HG03108 (cell line): ENCODE data around the gene VDAC1.
"Not testable (repeated sequence)": the region's sequence is repeated elsewhere in the genome, so short reads cannot be mapped to it uniquely, and the experiment has no call there.

Experiments
- ATAC-seq: cut with Tn5 transposase; IDR thresholded peaks from one replicate; pipeline ENCODE4 v1.9.1; 2021; ENCODE audit warnings: moderate library complexity; ENCODE audit not compliant: unreplicated experiment

VDAC1 gene

DNA sequence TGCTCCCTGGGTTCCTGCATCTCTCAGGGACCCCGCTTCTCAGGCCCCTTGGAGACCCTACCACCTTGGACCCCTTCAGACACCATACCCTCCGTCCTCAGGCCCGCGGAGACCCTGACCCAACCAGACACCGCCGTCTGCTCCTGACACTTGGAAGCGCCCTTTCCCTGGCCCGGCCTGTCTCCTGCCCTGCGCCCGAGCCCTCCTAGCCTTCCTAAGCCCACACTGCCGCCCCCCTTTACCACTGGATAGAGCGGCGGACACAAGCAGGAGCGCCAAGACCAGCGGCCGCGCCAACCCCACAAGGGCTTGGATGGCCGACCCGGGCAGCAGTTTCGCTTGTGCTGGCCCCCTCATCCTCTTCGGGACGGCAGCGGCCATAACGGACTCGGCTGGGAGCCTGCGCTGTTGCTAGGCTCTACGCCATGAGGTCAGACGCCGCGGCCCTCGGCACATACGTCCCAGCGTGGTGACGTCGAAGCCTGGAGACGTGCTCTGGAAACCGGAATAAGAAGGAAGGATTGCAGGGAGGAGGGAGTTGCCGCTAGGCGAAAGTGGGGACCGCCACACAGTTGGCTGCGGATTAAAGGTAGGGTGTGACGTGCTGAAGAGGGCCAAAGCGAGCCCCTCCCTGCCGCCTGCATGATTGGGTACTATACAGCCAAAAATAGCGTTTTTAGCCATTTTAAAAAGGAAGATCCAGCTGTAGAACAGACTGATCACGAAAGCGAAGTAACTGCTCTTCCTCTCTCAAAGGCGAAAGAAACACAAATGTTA lies 36.4 kb downstream of the VDAC1 start, which contains the start of gene C5orf15:
C5orf15 (minus strand) TSS at position 422 of the 777 bp plus-strand sequence; CDS start at position 381, 41 bp downstream.
- peak; percentile 93 for ATAC-seq

DNA sequence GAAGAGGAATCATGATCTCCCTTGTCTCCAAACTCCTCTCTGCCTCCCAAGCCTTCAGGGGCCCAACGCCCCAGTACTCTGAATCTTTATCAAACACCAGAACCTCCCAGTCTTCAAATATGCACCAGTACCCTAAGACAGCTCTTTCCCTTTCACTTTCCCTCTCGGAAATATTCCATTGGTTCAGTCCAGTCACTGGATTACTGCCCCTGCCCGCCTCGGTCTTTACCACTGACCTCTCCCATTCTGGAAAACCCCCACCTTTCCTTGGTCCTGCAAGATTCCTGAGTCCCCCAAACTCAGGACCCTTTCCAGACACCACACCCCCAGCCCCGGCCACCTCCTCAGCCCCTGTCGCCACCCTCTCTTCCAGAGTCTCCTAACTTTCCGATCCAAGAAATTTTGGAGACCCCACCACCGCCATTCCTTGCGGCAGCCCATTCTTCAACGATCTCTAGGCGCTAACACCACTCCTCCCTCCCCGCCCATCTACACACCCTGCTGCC lies 37.0 kb downstream of the VDAC1 start:
- no peak for ATAC-seq

DNA sequence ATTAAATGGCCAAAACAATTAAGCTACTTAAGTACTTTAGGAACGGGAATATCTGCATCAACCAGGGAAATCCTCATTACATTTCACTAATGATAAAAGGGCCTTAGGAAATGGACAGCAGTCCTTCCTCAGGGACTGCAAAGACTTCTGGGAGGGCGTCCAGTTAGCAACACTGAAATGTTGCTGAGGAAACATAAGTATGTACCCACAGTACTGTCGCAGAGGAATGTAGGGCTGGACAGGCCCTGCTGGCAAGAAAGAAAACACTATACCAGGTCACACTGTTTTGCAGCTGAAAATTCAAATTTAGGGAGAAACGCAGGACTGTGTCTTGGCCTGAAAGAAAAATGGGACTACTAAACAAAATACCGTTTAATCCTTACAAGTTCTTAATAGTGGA lies 37.7 kb downstream of the VDAC1 start:
- no peak for ATAC-seq

DNA sequence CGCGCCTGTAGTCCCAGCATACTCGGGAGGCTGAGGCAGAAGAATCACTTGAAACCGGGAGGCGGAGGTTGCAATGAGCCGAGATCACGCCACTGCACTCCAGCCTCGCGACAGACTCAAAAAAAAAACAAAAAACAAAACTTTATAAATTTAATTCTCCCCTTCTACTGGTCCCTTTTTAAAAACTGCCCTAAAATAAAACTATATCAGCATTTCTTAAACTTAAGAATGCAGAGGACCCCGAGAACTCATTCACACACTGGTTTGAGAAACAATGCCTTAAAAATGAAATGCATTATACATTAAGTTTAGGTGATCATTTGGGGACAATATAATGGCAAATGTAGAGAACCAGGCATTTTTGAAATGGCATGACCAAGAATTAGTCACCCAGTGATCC lies 38.7 kb downstream of the VDAC1 start:
- ATAC-seq: no peak

DNA sequence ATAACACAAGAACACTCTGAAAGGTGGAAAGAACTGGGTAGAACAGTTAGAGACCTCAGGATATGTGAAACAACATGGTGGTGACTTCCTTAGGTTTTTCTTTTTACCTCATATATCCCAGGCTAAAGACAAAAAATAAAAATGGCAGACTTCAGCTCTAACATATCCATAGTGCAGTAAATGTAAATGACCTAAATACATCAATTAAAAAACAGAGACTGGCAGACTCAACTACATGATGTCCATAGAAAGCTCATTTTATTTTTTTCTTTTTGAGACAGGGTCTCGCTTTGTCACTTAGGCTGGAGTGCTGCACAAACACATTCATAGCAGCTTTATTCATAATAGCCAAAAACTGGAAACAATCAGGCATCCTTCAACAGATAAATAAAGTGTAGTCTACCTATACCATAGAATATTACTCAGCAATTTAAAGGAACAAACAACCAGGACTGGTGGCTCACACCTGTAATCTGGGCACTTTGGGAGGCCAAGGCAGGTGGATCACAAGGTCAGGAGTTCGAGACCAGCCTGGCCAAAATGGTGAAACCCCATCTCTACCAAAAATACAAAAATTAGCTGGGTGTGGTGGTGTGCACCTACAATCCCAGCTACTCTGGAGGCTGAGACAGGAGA lies 41.2 kb downstream of the VDAC1 start:
- ATAC-seq: no peak

DNA sequence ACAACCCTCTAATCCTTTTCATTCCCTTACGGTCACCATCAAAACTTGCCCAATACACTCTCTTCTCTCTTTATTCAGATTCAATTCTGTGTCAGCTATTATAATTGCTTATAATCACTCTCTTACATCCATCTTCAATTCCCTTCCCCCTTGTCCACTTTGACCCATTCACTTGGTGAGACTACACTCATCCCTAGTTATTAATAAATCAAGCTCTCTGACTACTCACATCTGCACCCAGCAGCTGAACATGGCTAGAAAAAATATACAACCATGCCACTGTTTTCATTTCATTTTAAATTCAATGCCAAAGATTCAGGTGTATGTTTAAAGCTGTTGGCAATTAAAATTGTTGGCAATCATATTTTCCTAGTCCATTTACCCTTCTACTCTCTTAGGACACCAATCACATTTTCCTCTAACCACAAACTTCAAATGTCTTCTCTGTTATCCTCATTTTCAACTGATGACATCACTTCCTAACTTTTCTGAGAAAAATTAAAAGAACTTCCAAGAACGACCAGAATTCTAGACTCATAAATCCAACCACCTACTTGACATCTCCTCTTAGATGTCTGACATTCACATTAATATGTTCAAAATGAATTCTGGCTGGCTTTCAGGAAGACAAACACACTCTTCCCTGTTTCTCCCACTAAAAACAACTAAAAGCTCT lies 41.8 kb downstream of the VDAC1 start:
- ATAC-seq: no peak

DNA sequence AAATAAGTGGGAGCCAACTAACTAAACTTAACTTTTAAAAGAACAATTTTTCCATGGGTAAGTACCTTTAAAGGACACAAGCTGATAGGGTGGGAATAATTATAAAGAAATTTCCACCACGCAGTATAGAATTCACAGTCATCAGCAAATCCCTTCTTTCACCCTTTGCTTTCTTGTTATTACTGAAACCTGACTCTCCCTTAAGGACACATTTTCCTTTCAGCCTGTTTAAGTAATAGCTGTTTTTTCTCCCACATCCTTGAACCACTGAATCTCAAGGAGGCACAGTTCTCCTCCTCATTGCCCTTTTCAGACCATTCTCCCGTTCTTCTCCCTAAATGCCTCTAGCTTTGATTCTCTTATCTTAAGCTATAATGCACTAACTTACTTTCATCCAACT lies 42.6 kb downstream of the VDAC1 start:
- no peak for ATAC-seq

DNA sequence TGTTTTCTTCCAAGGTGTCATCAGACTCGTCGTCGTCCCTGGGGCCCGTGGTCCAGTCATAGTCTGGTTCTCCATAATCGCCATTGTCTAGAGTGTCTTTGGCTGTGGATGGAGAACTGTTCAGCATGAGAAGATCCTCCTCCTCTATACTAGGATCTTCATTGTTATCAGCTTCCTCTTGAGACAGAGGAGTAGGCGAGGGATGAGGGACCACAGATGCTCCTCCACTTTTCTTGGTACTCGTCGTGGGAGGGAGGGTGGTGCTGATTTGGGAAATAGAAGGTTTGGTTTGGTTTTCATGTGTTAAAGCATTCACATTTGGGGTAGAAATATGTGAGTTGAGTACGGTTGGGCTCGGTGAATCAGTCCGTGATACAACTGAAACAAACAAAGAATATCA lies 45.1 kb downstream of the VDAC1 start:
- ATAC-seq: no peak

DNA sequence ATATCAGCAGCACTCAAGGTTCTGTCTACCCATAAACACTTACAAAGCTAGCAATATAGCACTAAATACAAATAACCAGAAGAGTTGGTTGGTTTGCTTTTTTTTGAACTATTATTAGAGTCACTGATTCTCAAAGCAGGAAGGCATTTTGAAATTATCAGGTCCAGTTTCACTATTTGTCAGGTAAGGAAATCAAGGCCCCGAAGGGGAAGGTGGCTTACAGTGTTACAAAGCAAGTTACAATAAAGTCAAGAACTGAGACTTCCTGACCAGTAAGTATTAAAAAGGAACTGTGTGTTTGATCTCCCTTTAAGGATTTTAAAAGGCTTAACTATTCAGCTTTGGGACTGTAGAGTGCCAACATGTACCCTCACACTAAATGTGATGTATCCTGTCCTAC lies 47.2 kb downstream of the VDAC1 start:
- ATAC-seq: peak; percentile 70

DNA sequence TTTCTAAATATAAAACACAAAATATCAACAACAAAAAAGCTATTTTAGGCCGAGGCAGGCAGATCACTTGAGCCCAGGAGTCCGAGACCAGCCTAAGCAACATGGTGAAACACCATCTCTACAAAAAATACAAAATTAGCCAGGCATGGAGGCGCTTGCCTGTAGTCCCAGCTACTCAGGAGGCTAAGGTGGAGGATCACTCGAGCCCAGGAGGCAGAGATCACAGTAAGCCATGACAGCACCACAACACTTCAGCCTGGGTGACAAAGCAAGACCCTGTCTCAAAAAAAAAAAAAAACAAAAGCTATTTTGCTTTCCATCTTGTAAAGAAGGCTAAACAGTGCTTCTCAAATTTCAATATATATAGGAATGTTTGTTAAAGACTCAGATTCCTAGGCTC lies 47.7 kb downstream of the VDAC1 start:
- no peak for ATAC-seq

DNA sequence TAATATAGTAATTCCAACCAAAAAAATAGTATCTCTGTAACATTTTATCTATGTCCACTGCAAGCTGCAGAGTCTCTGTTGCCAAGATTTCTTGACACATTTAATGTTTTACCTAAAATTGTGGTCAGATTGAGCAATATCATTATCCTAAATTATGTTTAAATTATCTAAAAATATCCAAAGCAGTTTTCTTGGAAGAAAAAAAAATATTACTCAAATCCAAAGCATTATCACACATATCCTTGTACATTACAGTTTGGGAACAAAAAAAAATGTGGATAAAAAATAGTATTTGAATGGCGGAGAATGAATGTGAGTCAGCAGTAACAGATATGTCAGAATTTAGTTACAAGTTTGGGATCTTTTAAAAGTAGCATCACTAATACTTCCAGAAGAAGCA lies 48.6 kb downstream of the VDAC1 start:
- not testable (repeated sequence) for ATAC-seq

DNA sequence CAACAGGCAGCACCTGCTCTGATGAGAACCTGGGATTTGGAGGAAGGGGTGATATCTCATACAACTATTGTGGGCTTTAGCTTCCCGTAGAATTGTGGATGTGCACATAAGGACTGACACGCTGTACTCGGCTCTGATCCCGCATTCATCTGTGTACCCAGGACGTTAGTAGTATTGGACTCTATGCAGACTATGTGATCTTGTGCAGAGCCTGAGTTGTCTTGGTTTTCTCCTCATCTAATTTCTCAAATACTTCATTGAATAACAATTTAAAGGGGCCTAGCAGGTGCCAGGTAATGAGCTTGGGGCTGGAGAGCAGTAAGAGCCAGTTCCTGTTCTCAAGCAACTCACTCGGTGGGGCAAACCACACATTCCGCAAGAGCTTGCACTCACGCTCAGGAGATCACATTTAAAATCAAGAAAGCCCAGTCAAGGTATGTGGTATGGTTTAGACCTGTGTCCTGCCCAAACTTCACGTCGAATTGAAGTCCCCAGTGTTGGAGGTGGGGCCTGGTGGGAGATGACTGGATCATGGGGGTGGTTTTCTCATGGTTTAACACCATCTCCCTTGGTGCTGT lies 51.1 kb downstream of the VDAC1 start:
- no peak for ATAC-seq

DNA sequence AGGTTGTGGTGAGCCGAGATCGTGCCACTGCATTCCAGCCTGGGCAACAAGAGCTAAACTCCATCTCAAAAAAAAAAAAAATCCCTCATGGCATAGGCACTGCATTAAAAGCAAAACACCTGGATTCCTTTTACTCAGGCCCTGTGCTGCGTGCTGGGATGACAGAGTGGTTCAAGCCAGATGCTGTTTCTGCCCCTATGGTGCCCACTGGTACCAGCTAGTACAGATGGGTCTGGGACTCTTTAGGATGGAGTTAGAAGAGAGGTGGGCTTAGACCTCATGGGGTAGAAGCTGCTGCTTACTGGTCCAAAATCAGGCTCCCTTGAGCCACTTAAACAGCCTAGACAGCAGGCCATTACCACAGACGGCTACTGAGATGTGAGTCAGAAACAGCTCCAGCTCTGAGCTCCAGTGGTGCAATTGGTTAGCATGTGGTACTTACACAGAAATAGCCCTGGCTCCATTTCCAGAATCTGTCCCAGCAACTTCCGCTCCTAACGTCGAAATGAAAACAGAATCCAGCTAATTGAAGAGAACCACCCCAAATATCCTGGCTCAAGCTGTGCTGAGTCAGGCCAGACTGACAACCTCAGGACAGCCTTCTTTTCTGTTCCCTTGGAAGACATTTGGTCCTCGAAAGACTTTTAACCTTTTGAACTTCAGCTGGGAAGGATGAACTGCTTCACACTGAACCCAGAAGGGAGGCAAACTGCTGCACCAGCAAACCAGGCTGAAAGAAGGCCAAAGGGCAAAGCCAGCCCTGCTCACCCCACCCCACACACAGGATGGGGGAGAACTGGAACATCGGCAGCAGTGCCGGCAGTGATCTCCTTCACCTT lies 51.8 kb downstream of the VDAC1 start:
- ATAC-seq: no peak

DNA sequence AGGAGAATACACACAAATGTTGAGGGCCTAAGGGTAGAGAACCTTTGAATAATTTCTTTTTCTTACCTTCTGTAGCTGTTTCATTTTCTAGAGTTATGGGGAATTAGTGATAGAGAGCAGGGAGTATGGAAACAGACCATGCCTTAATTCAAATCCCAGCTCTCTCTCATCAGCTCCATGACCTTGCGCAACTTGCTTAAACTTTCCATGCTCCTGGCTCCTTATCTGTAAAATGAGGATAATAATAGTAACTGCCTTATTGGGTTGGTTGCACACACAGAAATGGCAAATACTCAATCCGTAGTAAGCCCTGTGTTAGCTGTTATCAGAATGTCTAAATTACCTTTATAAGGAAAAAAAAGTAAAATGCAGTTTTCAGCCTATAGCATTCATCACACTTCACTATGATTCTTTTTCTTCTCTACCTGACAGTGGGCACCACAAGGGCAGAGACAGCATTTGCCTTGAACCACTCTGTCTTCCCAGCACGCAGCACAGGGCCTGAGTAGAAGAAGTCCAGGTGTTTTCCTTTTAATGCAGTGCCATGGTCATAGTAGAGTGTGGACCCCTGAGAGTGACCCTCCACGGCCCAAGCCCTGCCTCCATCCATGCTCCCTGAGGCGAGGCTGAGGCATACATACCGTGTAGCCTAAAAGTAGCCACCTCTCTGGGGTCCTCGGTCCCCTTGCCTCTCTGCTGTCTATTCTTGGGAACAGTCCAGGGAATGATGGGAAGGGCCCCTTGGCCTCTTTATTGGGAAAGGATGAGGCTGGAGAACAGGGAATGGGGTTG lies 53.8 kb downstream of the VDAC1 start:
- ATAC-seq: no peak

DNA sequence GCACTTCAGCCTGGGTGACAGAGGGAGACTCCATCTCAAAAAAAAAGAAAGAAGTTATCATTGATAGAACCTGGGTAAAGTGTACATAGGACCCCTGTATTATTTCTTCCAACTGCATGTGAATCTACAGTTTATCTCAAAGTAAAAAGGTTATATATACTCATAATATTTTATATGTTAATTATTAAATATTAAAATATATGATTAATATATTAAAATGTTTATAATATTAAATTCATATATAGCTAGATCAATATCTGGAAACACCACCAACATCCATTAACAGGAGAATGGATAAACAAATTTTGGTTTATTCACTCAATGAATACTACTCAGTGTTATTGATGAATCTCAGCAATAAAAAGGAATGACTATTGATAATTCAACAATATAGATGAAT lies 56.1 kb downstream of the VDAC1 start:
- no peak for ATAC-seq

DNA sequence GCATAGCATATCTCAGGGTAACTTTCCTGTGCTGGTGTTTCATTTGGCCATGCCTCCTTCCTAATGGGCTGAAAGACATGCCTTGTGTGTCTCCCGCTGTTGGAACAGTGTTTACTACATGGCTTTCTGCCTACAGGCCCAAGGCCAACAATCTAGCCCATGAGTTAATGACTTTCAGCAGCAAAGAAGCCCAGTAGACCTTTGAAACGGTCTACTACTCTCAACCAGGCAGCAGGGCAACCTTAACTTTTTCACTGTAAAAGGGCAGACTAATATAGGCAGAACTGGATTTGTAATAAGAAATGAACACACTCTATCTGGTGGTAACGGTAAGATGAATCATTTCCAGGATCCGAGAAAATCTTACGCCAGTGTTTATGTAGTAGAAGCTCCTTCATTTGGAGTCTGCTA lies 57.3 kb downstream of the VDAC1 start:
- no peak for ATAC-seq

DNA sequence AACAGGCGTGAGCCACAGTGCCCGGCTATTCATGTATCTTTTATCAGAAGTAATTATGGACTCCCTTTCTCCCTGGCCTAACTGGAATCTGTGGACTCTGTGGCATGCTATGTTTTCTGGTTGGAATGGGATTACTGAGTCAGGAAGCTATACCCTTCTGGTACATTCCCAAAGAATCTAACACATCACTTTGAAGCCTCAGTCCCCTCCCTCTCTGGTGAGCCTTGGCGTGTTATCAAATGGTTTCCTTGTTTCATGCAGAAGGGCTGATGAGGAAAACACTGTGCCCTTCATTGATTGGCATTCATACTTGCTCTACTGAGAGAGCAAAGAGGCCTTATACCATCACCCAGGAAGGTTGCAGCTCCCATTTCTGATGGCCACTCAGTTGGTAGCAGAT lies 59.2 kb downstream of the VDAC1 start:
- no peak for ATAC-seq

DNA sequence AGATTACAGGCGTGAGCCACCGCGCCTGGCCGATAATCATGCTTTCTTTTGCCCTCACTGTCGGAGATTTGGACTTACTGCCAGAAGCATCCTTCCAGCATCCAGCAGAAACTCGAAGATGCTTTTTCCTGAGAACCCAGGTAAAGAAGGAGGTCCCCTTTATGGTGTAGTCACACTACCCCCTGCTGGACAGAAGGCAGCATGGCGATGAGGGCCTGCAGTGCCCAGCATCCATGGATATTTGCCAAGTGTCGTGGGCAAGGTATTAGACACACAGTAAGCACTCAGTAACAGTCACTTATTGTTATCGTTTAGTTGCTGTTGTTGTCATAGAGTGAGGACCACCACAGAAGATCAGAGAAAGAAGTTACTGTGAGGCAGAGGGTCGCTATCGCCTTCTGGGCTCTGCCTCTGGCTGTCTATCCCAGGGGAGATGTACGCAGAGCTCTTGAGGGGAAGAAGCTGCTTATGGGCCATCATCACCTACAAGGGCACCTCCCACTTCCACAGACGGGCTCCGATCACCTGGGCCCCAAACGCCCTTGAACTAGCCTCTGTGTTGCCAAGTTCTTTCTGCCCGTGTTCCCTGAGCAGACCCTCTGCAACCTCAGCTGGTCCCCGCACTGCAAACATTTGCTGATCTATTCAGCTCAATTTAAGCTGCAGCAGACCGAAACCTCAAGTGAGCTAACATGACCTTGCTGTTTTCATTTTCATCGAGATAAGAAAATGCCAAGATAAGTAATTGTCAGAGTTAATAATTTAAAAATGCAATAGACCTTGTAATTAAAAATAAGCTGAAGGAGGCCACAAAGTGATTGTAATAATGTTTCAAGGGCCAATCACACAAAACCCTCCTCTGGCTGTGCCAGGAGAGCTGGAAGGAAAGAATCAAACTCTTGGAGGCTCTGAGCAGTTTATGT lies 60.3 kb downstream of the VDAC1 start:
- ATAC-seq: no peak

DNA sequence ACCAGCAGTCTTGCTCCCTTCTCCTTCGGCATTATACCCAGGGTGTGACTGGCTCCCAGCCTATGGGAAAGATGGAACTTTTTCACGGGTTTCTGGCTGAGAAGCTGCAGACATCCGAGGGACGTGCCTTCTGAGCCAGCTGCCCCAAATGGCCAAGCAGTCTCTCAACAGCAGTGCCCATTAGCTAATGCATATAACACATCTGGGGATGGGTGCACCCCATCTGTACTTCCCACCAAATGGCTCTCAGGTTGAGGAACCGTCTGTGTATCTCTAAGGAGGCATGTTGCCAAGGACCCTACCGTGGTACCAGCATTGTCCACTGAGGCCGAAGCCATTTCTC lies 61.3 kb downstream of the VDAC1 start:
- no peak for ATAC-seq
